ENCODE data around the gene MCTP1.
"Not testable (repeated sequence)": the region's sequence is repeated elsewhere in the genome, so short reads cannot be mapped to it uniquely, and the experiment has no call there.

MCTP1 gene

DNA sequence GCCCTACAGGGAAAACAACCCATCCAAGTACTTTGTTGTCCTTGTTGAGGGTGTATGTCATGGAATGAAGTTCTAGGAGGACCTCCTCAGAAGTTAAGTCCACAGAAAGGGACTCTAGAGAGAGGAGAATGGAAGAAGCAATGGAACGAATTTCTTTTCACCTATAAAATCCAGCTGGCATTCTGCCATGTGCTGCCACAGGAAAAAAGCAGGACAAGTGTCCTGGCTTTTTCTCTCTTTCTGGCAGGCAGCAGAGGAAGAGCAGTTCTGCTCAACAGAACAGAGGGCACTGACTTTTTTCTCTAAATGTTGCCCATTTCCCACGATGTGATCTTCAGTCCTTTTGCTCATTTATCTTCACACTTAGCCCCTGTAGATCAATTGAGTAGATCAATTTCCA, 240.8 kb downstream of the MCTP1 start:
- FAIRE-seq, result no peak
- DNase-seq (ENCODE audit: insufficient read length, low spot score), result no peak

DNA sequence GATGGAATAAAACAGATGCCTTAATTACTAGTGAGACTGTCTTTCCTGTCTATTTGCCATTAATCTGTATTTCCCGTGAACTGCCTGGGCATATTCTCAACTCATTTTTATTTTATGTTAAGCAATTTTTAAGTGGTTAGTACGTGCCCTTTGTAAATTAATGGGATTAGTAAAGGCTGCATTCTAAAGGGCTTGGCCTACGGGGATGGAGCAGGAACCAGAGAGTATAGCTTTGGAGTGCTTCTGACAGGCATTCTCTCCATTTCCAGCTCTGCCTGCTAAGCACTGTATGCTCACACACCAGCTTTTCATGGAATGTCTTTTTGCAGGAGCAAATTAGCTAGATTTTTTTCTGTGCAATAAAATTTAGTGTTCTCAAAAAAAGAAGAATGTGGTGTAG, 241.2 kb downstream of the MCTP1 start:
- DNase-seq (ENCODE audit: insufficient read length, low spot score), result no peak
- no peak for FAIRE-seq

DNA sequence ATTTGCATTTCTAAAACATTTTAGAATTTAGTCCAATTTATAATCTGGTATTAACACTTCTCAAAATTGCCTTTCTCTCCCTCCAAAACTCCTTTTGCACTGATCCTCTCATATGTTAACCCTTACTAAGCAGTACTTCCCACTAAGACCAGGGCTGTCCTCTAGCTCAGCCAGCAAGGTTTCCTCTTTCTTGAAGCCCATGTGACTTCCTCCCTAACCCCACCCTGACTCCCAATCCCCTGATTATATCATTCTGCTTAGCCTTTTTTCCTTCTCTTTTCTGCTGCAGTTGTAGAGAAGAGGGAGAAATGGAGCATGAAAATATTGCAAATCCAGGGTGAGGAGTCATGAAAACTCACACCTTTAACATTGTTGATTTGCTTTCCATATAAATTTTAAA, 241.7 kb downstream of the MCTP1 start:
- no peak for DNase-seq (ENCODE audit: insufficient read length, low spot score)
- no peak for FAIRE-seq

DNA sequence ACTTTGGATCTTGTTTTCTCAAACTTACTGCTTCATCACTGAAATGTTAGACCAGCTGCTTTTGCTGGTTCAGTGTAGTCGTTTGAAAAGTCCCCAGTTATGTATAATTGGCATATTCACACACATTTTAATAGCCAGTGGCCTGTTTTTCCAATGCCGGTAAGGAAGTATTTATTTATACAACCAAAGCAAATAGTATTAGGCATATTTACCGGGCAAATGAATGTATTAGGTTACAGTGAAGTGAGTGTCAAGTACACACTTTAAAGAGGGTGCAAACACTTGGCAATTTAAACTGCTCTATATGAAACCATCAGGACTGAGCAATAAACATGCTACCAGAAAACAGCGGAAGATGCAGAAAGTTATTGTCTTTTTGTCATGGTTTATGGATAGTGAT, 242.9 kb downstream of the MCTP1 start:
- DNase-seq (ENCODE audit: insufficient read length, low spot score) (no peak), FAIRE-seq (no peak)

DNA sequence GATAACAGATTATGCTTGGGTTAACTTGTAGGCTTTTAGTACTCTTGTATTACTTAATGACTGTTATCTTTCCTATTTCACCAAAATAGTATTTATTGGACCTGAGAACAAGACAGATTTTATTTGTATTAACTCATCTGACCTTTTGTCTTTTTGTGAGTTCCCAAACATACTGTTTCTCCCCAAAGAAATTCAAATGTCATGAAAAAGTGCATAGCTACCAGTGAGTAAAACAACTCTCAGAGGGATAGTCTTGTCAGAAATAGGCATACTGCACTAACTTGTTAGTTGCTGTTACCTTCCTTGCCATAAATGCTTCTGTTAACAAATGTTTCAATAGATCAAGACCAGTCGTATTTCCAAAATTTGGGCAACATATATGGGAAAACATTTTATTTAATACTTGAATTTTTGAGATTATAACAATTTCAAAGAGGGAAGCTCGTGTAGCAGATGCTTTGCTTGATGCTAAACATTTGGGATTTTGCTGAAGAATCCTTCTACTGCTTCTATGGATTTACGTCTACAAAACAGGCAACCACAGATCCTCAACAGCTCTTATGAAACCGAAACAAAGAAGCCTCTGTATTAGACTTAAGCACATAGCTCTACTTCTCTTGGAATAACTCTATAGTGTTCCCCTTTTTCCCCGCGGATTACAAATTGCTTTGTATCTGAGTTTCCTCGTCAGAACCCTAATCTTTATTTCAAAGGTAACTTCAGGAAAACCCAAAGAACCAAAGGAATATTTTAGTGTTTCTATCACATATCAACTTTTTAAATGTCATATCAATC, 248.8 kb downstream of the MCTP1 start:
- no peak for DNase-seq (ENCODE audit: insufficient read length, low spot score)

DNA sequence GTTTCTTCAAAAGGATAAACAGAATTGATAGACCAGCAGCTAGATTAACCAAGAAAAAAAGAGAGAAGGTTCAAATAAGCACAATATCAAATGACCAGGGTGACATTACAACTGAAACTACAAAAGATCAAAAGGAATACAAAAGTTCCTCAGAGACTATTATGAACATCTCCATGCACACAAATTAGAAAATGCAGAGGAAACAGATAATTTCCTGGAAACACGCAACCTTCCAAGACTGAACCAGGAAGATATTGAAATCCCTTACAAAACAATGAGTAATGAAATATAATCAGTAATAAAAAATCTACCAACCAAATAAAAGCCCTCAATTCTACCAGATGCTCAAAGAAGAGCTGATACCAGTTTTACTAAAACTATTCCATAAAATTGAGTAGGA, 252.1 kb downstream of the MCTP1 start:
- FAIRE-seq (no peak), DNase-seq (ENCODE audit: insufficient read length, low spot score) (no peak)

More for the DNA sequence above, 248.8 kb downstream of the MCTP1 start:
- FAIRE-seq, result no peak

DNA sequence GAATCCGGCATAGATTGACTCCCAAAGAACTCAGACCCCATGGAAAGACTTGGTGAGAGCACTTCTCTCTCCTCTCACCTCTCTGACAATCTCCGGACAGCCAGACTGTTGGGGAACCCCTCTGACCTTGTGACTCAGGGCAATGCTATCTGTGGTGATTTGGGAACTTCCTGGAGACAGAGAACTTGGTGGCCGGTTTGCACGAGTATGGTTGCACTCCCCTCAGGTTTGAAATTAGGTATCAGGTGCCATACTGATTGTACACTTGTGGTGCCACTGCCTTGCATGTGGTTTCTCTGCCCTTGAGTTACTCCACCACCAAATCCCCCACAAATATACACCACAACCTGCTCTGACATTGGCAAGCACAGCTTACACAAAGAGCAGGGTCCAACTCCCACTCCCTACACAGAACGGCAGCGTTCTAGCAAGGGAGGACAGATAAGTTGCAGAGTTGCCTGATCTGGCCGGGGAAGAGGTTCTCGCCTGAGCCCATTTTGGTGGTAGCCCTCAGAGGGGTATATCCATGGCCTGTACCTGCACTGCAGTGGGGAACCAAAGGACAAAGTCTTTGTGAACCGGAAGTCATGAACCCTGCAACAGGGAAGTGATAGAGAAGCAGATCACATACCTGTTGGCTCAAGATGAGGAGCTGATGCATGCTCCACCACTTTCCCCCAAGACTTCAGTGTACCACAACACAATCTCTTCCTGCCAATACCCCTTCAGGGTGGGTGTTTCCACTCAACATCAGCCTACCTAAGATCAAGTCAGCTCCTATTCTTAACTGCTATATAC, 255.1 kb downstream of the MCTP1 start:
- FAIRE-seq (no peak), DNase-seq (ENCODE audit: insufficient read length, low spot score) (no peak)

DNA sequence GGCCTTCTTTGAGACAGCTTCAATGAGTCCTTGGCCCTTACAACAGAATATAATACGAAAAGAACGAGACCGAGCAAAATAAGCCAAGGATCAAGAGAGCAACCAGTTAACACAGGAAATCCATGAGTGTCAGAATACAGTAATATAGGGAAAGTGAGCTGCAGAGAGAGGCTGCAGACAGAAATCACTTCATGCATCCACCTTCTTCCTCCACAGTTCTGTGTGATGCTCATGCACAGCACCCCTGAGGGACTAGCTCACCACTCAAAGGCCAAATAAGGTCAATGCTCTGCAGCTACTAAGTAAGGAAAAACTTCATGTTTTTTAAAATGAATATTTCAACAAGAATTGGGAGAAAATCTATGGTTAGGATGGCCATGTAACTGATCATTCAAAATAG, 257.1 kb downstream of the MCTP1 start:
- FAIRE-seq, result no peak
- DNase-seq (ENCODE audit: insufficient read length, low spot score), result no peak

DNA sequence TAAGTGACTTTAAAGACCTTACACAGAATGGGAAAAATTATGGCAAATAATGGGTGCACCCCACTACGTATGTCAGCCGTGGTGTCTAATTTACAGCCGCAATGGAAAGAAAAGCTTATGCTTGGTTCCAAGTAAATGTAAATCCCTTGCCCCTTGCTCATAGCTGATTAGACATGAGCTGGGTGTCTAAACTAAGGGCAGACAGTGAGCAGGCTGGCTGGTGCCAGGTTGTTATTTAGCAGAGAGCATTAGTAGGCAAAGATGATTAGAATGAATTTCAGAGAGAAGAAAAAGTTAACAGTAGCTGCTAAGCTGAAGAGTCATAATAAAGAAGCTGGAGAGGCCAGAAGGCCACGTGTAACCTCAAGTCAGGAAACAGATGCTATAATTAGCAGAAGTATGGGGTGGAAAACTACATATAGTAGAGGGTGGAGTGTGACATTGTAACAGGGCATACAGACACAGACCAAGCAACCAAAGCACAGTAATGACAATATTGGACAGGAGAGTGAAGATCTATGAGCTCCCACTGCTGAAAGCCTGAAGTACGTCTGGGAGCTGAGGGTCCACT, 257.7 kb downstream of the MCTP1 start:
- no peak for DNase-seq (ENCODE audit: insufficient read length, low spot score)
- FAIRE-seq, result no peak

DNA sequence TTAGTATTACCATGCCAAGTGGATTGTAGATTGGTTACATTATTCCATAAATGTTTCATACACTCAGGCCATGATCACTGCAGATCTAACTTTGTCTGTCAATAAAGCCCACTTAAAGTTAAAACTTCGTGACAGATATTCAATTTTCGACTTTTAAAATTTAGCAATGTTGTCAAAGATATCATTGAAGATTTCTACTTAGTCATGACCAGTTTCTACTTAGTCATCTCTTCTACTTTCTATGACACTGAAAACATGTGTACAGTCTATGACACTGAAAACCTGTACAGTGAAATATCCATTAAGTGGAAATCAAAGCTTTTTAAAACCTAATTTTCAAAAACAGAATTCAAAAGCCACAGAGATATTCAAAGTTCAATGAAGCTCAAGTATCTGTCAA, 258.2 kb downstream of the MCTP1 start:
- no peak for DNase-seq (ENCODE audit: insufficient read length, low spot score)
- no peak for FAIRE-seq

DNA sequence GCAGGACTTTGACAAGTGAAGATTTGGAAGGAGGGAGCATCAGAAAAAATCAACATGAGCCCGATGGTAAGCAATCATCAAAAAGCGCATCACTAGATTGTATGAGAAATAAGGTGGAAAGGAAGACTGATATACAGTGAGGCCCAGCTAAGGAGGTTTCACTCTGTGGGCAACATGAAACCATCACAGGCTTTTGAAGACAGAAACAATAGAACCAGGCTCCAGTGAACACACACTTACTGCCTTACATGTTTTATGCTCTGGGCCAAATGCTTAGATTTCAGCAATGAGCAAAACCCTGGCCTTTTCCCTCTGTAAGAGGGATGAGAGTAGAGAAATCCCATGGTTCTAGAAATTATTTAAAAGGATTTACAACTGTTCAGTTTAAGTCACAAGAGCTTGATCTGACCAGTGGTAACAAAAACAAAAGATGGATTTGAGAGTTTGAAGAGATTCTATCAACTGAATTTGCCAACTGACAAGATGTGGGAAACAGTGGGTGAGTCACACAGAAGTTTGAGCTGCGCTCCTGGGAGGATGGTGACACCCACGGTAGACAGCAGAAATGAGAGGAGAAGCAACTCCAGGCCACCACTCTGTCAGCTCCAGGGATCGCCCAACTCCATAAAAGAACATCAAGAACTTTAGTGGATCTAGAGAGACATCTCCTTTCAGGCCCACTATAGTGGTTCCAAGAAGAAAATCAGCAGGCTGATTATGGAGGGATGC, 261.8 kb downstream of the MCTP1 start:
- no peak for DNase-seq (ENCODE audit: insufficient read length, low spot score)
- FAIRE-seq, result no peak

DNA sequence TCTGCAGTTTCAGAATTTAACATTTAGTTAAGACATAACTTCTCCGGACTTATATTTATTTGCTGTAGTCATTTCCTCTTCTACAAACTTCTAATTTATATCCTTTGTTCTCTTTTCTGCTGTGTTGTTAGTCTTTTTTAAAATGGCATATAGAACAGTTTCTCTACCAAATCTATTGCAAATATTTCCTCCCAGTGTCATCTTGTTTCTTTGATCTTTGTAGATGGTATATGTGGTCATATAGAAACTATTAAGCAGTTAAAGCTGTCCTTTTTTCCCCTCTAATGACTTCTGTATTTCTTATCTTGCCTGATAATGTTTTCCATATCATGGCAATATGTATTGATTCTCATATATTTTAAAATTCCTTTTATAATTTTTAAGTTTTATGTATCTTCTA, 264.5 kb downstream of the MCTP1 start:
- FAIRE-seq (no peak), DNase-seq (ENCODE audit: insufficient read length, low spot score) (no peak)

DNA sequence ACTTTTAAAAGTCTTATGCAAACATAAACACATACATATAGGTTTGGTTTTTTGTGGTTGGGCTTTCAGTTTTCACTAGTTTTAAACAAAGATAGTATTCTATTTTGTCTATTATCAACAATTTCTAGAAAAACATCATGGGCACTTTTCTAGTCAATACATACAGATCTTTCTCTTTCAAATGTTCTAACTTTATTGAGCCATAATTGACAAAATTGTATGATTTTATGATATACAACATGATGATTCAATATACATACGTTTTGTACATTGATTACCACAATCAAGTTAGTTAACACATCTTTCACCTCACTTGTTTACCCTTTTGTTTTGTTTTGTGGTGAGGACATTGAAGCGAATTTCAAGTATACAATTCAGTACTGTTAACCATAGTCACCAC, 265.9 kb downstream of the MCTP1 start:
- no peak for FAIRE-seq
- no peak for DNase-seq (ENCODE audit: insufficient read length, low spot score)

DNA sequence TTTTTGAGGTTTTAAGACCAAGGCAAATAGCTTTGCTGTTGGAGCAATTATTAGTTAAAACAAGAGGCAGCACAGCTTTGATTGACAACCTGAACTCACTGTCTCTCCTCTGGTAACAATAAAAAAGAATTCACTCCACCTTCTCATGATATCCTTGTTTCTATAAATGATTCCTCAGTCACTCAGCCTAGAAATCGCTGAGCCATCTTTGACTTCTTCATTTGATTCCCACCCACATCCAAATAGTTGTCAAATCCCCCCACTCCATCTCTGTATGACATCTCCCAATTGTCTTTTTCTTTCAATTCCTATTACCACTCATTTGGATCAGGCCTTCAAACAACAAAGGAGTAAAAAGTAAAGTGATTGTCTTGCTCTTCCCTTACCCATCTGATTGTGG, 266.4 kb downstream of the MCTP1 start:
- no peak for DNase-seq (ENCODE audit: insufficient read length, low spot score)
- FAIRE-seq, result no peak

DNA sequence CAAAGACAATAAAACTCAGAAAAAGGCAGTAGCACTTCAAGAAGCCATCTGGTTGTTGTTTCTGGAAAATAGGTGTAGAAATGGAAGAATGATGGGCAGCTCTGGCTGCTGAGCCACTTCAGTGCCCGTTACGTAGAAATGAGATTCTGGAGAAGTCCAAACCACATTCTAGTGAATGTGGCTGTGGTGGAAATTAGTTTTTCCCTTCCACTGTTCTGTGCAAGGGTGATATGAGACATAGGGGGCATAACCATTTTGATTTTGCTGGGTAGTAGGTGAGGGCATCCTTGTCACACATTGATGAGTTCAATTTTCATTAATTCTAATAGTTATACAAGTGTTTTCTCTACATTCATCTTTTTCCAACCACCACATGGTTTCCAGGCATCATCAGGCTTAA, 275.1 kb downstream of the MCTP1 start:
- FAIRE-seq (no peak), DNase-seq (ENCODE audit: insufficient read length, low spot score) (no peak)

DNA sequence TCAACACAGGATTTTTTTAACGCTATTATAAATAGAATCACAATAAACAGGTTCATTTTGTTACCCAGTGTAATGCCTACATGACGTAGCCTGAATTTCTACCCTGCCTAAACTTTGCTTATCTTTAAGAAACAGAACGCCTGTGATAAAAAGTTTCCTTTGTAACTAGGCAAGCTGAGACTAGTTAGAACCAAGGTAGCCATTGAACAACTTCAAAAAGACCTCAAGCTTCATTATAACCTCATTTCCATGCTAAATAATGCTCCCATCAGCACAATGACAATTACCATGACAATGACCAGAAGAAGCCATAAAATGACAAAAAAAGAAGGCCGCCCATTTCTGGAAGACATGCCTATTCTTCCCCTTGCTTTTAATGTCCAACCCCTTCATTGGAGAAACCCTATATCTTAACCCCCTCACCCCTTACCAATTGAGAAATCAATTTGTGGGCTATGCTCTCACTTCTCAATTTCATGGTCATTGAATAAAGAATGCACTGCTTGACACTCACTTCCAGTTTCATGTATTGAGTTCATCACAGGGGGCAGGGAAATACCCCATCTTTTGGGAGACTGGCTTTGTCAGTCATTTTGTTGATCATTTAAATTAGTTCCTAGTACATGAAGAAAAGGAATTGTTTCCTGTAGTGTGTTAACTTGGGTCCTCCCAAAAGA, 276.8 kb downstream of the MCTP1 start:
- FAIRE-seq, result no peak
- DNase-seq (ENCODE audit: insufficient read length, low spot score), result no peak

DNA sequence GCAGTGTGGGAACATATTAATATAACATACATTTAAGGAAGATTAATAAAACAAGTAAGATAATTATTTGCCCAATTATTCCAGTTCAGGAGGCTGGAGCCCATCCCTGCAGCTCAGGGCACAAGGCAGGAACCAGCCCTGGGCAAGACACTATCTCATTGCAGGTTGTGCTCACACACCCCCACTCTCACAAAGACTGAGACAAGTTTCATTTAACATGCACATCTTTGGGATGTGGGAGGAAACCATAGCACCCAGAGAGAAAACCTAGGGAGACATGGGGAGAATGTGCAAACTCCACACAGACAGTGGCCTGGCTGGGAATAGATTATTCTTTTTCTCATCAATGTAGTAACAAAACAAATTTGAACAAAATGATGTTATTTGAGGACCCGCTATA, 279.1 kb downstream of the MCTP1 start:
- FAIRE-seq (no peak), DNase-seq (ENCODE audit: insufficient read length, low spot score) (no peak)

DNA sequence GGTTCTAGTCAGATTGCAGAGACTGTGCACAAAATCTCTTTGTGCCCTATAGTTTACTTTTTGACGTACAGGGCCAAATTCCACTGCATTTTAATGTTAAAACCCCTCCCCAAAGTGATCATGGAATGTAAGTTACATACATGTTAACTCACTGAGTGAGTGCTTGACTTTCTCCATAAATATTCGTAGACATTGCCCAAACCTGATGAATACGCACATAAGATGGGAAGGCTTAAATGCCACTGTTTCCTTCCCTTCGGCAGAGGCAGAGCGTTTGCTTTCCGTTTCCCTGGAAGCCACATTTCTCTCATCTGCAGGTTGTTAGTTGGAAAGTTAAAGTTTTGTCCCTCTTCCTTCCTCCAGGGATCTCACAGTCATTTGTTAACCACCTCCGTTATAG, 286.2 kb downstream of the MCTP1 start:
- no peak for DNase-seq (ENCODE audit: insufficient read length, low spot score)
- FAIRE-seq, result no peak

DNA sequence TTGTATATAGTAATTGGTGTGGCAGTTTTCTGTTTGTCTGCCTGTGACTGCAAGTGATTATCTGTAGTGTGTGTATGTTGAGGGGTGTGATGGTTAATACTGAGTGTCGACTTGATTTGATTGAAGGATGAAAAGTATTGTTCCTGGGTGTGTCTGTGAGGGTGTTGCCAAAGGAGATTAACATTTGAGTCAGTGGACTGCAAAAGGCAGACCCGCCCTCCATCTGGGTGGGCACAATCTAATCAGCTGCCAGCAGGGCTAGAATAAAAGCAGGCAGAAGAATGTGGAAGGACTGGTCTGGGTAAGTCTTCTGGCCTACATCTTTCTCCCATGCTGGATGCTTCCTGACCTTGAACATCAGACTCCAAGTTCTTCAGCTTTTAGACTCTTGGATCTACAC, 290.4 kb downstream of the MCTP1 start:
- FAIRE-seq; DNase-seq (ENCODE audit: insufficient read length, low spot score): not testable (repeated sequence)

DNA sequence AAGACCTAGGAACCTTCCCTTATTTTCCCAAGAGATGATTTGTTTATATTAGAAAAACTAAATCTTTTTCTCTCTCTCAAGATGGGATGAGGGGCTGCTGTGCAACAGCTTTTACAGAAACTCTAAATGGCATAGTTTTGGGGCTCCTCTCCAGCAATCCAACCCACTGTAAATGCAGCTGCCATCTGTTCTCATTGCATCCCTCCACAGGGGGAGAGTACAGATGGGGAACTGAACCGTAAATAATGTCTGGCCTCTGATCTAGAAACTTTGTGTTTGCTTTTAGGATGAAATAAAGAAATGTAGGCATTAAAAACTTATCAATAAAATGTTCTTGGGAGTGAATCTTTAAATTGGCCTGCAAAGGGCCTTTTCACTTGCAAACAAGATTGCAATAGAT, 291.4 kb downstream of the MCTP1 start:
- DNase-seq (ENCODE audit: insufficient read length, low spot score) (no peak), FAIRE-seq (no peak)

DNA sequence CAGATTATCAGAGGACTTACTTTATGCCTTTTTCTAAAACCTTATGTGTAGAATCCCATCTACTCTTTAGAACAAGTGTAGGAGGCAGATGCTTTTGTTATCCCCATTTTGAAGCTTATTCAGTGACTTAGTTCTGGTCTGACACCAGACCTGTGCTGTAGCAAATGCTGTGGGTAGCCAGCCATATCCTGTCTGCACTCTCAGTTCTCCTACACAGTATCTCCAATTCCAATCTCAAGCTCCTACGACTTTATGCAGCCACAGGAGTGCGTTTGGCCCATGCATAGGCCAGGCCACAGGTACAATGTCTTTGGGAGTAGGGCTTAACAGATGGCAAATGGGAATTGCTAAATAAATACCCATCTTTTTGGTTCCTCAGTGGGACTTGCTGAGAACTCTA, 292.6 kb downstream of the MCTP1 start:
- FAIRE-seq (no peak), DNase-seq (ENCODE audit: insufficient read length, low spot score) (no peak)

All from HTR-8/SVneo (cell line).